ENCODE results near the gene GPX4.

GPX4 gene

DNA sequence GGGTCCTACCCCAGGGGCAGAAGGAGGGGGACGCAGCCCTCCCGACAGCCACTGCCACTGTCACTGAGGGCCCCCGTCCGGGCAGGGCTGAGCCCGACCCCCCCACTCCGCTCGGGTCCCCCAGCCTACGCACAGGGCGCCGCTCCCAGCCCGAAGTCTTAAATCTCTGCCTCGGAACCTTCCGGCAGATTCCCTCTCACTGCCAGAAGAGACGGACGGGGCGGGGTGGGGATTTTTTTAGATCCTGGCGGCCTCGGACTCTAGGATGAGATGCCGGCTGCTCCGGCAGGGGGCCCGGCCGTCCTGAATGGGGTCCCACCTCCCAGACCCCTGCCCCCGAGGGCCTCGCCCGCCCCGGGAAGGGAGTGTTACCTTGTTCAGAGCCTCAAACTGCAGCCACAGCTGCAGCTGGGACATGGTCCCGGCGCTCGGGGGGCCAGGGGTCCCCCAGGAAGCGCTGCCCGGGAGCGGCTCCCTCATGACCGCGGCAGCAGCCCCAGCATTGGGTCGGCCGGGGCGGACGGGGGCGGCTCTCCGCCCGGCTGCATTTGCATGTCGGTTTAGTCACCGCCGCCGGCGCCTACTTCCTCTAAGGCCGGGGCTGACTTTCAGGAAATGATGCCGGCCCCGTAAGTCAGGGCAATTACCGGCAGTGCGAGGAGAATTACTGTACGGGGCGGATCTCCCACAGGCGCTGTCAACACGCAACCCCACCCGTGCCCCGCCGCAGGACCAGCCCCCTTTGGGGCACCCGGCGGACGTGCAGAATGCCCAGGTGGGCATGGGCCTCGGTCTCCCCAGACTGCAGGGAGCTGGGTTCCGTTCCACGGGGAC, 28.1 kb downstream of the GPX4 start:
- DNase-seq (ENCODE audit: low read depth) = peak; percentile 92

DNA sequence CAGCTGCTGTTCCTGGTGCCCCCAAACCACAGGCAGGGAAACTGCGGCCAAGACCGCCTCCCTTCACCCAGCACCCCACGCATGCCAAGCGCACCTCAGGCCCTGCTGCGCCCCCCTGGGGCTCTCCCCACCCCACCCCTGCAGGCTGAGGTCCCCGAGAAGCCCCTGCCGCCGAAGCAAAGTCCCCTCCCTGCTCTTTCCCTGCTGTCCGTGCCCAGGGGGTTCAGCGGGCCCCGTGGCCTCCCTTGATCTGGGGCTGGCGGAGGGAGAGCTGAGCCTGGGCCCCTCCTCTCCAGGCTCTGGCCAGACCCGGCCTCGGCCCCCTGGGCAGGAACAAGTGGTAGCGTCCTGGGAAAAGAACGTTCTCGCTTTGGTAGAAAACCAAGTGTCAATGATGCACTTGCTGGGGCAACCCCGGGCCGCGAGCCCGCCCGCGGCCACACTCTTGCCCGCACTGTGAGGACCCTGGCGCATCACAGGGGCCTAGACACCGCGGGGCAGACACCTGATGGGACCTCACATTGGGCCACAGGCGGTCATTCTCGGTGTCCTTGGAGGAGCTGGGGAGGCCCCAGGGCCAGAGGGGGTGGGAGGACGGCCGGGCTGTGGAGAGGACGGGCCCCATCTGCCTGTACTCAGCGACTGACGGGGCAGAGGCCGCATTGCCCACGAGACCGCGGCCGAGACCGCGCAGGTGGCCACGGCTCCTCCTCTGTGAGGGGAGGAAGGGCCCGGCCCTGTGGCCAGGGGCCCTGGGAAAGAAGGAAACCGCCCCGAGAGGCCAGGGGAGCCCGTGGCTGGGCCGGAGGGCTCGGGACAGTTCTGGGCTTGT, 29.0 kb downstream of the GPX4 start:
- no peak for DNase-seq (ENCODE audit: low read depth)

DNA sequence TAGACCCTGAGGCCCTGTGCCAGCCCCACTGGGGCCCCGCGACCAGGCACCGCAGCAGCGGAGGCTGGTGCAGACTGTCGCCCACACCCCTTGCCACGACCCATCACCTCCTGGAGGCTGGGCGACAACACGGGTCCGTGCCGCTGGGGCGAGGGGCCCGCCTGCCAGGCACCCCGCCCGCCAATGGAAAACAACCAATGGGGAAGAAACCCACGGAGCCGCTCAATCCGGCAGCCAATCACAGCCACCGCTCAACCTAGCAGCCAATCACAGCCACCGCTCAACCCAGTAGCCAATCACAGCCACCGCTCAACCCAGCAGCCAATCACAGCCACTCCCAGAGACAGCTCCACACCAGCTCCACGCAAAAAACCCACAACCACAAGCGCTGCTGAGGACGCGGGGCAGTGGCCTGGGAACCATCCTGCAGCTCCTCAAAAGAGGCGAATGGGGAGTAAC, 29.7 kb downstream of the GPX4 start:
- DNase-seq (ENCODE audit: low read depth) = peak; percentile 57

DNA sequence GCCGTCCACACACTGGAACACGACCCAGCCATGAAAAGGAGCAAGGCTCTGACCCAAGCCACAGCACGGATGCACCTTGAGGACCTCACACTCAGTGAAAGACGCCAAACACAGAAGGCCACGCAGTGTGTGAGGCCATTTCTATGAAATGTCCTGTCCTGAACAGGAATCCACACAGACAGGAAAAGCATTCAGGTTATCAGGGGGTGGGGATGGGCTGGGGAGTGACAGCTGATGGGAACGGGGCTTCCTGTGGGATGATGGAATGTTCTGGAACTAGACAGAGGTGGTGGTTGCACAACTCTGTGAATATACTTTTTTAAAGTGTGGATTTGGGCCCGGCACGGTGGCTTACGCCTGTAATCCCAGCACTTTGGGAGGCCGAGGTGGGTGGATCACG, 30.6 kb downstream of the GPX4 start:
- DNase-seq (ENCODE audit: low read depth) = no peak

DNA sequence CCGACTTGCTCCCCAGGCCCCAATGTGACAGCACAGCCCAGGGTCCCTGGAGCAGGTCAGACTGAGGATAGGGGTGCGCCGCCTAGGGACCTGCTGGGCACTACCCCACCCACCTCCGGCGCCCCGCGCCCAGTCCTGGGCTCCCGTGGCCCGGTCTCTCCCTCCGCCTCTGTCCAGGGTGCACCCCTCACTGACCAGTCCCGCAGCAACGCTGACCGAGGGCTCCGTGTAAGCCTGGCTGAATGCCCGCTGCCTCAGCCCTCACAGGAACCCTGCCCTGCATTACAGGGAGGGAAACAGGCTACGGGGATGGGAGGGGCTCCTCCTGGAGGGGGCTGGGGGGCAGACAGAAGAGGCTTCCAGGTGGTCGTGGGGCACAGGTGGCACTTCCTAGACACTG, 31.7 kb downstream of the GPX4 start:
- no peak for DNase-seq (ENCODE audit: low read depth)

DNA sequence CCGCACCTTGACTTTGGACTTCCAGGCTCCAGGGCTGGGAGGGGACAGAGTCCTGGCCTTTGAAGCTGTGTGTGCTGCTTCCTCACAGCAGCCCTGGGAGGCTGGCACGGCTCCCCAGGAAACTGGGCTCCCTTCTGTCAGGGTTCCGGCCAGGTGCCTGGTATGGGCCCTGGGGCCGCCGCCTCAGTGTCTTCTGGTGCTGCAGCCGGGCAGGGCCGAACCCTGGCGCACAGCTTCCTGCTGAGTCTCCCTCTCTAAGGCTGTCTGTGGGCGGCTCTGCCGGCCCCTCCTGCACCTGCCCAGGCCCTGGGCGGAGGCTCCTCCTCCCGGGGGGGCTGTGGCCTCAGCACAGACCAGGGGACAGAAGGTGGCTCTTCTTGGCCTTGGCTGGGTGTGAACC, 32.4 kb downstream of the GPX4 start:
- DNase-seq (ENCODE audit: low read depth) = no peak

DNA sequence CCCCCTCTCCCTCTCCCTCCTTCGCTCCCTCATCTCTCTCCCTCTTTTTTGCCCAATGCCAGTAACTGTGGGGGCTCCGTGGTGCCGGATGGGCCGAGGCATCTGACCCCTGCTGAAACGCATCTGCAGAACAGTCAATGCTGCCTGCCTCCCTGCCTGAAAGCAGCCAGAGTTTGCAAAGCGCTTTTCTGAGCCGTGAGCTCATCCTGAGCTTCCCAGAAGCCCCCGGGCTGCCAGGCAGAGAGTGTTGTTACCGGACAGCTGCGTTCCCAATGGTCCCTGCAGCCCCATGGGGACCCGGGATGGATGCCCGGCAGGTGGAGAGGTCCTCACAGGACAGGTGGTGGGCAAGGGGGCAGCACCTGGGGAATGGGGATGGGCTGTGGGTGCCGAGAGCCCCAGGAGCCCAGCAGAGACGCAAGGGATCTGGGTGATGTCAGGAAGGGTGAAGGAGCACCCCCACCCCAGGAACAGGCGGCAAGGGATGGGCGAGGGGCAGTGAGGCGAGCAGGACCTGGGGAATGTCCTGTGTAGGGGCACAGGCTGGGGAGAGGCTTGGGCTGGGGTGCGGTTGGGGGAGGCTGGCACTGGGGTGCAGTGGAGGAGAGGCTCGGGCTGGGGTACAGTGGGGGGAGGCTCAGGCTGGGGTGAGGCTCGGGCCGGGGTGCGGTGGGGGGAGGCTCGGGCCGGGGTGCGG, 33.0 kb downstream of the GPX4 start:
- DNase-seq (ENCODE audit: low read depth) = no peak

DNA sequence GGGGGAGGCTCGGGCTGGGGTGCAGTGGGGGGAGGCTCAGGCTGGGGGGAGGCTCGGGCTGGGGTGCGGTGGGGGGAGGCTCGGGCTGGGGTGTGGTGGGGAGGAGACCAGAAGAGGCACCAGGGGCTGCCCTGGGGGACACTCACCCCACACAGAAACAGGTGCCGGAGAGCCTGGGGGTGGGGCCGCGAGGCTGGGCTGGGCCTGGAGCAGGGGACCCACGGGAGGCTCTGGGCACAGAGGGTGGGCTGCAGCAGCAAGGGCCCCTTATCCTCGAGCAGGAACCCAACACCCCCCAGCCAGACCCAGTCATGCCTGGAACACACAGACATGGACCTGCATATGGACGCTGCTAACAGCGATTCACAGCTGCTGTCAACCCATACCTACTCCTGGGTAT, 34.3 kb downstream of the GPX4 start:
- no peak for DNase-seq (ENCODE audit: low read depth)

DNA sequence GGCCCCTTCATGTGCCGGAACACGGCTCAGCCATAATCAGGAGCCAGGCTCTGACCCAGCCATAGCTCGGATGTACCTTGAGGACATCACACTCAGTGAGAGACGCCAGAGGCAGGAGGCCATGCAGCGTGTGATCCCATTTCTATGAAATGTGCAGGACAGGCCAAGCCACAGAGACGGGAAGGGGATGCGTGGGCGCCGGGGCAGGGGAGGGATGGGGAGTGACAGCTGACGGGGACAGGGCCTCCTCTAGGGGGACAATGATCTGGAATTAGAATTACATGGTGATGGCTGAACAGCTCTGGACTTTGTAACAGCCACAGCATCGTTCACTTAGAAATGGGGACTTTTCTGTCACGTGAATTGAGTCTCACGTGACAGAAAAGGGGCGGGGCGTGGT, 35.3 kb downstream of the GPX4 start:
- no peak for DNase-seq (ENCODE audit: low read depth)

DNA sequence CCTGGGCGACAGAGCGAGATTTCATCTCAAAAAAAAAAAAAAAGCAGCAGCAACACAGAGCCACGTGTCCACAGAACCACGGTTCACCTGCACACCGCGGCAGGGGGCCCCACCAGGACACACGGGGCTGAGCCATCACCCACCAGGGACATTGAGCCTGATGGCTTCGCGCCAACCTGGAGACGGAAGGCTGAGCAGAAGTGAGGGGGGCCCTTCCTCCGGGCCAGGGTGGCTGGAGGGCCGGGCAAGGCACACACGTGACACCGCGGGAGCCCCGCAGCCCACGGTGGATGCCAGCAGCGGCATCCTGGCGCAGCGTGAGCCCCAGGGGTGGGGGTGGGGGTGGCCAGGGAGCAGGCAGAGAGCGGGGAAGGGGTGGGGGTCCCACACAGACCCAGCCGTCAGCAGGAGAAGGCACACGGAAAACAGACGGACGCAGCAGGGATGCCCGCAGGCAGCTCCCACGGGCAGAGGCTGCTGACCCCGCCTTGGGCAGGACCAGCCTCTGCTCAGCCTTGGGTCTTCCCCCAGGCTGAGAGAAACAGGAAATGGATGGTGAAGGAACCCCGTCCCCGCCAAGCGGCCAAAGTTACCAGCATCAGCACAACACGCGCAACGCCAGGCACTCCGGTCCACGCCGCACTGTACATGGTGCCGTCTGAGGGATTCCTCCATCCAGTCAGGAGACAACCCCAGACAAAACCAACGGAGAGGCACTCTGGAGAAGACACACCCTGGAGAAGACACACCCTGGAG, 36.7 kb downstream of the GPX4 start:
- no peak for DNase-seq (ENCODE audit: low read depth)

DNA sequence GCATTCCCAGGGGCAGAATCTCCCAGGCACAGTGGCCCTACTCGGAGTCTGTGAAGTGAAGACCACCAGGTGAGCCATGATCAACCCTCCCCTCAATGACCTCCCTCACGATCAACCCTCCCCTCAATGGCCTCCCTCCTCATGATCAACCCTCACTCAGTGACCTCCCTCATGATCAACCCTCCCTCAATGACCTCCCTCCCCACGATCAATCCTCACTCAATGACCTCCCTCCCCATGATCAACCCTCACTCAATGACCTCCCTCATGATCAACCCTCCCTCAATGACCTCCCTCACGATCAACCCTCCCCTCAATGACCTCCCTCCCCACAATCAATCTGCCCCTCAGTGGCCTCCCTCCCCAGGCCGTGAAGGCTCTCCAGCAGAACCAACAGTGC, 38.1 kb downstream of the GPX4 start:
- DNase-seq (ENCODE audit: low read depth) = no peak

DNA sequence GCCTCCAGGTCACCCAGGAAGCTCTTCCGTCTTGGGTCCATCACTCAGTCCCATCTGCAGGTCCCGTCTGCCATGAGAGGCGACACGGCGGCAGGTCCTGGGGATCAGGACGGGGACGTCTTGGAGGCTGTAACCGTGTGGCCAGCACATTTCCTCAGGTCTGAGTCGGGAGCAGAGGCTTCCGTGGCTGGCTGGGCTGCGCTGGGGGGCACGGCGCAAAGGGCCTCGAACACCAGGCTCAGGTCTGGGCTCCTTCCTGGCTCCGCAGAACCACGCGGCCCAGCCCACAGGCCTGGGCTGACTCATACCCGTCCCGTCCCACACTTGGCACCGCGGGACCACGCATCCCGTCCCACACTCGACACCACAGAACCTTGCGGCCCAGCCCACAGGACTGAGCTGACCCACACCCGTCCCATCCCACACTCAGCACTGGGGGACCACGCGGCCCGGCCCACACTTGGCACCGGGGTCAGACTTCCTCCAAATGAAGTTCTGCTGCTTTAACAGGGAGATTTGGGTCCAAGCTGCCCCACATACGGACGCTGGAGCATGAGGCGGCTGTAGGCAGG, 40.1 kb downstream of the GPX4 start:
- no peak for DNase-seq (ENCODE audit: low read depth)

DNA sequence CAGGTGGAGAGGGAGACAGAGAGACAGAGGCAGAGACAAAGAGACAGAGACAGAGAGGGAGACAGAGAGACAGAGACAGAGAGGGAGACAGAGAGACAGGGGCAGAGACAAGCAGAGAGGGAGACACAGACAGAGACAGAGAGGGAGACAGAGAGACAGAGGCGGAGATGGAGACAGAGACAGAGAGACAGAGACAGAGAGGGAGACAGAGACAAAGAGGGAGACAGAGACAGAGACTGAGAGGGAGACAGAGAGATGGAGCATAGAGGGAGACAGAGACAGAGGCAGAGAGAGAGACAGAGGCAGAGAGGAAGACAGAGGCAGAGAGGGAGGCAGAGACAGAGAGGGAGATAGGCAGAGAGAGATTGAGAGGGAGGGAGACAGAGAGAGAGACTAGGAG, 40.9 kb downstream of the GPX4 start:
- no peak for DNase-seq (ENCODE audit: low read depth)

DNA sequence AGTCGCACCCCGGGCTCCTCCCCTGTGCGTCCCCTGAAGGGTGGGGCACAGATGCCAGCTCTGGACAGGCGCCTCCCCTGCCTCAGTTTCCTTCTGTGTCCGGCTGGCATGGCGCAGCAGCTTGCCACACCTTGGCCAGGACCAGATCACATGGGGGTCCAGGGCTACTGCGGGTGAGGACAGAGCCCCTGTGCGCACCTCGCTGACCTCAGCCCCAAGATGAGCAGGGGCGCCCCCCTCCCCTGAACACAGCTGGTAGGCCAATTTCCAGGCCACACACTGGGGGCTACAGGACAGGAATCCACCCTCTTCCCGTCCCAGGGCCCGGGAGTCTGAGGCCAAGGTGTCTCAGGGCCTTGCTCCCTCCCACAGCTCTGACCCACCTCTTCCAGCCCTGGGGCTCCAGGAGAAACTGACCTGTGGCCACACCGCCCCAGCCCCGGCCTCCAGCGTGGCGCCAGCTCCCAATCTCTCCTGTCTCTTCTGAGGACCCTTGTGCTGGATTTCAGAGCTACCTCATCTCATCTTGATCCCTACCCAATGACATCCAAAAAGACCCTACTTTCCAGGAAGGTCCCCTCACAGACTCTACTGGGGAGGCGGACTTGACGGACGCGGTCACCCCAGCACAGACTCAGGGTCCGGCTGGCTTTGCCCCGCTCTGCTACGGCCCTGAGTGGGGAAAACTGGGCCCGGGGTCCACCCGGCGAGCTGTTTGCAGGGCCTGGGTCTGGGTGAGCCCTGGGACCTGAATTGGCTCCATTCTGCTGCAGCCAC, 42.0 kb downstream of the GPX4 start:
- DNase-seq (ENCODE audit: low read depth) = no peak

DNA sequence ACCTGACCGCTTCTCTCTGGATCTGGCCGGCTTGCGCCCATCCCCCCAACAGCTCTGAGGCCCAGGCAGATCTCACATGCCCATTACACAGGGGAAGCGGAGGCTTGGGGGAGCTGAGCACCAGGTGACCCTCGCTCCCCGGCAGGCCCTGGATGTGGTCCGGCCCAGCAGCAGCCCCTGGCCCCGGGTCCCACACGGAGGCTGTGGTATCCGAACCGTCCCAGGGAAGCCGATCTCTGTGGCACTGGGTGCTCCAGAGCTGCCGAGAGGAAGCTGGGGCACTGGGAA, 42.6 kb downstream of the GPX4 start:
- DNase-seq (ENCODE audit: low read depth) = no peak

DNA sequence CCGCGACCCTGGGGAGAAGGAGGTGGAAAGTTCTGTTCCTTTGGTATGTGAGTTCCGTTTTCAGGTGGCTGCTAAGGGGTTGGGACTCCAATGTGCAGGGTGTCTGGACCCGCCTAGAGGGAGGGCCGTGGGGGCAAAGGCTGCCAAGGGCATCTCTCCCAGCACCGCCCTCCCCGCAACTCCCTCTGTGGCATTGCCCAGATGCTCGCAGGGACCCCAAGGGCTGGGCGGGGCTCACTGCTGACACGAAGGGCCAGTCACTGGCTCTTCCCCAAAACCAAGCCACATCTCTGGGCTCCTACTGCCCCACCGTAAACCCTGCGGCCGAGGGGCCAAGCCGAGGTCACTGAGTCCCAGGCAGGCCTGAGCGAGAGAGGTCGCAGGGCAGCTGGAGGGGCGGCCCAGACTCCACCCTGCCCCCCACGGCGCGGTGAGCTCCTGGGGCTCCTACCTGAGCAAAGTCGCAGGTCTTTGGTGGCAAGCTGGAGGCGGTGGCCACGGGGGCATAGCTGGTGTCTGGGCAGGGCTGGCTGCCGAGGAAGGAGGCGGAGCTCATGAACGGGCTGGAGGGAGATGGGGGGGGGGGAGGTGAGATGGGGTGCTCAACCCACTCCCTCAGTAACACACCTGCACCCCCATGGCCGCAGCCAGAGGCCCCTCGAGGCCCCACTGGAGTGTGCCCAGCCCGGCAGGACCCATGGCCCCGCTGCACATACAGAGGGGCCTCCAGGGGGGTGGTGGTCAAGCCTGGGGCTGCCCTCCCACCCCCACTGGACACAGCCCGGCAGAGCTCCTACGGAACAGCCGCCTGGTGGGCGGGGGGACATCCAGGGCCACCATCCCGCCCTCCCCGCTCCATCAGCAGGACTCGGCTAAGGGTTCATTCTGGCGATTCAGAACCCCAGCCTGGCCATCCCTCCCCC, 43.3 kb downstream of the GPX4 start:
- no peak for DNase-seq (ENCODE audit: low read depth)

DNA sequence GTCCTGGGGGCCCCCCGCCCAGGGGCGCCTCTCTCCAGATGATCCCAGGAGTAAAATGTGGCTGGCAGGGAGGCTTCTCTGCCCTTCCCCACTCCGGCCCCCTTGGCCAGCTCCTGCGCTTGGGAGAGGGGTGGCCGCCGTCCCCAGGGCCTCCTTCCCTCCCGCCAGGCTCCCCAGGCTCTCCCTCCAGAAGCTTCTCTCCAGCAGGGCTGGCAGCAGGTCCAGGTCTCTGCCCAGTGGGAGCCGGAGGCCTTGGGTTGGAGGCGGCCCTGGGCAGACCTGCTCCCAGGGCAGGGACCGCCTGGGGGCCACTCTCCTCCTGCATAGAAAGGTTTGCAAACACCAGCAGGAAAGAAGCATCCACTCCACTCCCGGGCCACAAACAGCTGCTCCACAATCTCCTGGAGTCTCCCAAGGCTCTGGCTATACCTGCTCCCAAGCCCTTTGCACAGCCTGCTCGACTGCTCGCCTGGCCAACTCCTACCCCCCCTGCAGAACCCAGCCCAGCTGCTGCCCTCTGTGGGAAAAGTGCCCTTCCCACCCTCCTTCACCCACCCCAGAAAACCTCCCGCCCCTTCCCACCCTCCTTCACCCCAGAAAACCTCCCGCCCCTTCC, 44.2 kb downstream of the GPX4 start:
- DNase-seq (ENCODE audit: low read depth) = no peak

DNA sequence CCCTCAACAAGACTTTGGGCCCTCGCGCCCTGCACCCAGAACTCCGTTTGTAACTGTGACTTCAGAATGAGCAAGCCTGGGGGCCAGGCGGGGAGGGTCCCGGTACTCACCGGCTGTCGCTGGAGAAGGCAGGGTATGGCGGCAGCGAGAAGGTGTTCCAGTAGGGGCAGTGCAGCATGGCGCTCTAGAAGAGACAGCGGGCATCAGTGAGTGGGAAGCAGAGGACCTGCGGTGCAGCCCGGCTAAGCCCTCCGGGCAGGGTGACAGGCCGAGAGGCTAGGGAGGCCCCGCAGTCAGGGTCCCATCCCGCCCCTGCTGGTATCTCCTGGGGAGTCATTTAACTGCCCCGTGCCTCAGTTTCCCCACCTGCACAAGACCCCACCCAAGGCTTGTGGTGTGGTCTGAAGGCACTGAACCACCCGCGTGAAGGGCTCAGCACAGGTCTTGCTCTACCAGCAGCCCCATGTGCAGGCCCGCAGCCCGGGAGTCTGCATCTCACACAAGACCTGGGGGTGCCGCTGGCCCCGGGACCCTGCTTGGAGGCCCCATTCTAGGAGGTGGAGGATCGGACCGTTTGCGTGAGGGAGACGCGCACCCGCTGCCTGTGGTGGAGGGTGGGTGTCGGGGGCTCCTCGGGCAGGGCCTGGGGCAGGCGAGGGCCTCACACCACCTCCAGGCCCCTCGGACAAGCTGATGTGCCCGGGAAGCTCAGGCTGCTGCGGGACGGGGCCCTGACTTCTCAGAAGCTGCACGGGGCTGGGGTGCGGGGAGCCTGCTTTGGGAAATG, 45.7 kb downstream of the GPX4 start:
- no peak for DNase-seq (ENCODE audit: low read depth)

All from stimulated activated CD4-positive, alpha-beta T cell treated with anti-CD3 and anti-CD28 coated beads, Interleukin-2, amount 100 ng/mL, for 4 hours (primary cell).